Mucosa of rectum (tissue), 2 donors: Measurements from ENCODE around the gene LIMCH1.

Experiments
- H3K27ac ChIP-seq, 2 donors: one replicate each; pipeline ENCODE4 v1.7.0; 2013; ENCODE audit warnings: inconsistent platforms in 2 of 2, low read depth in 2 of 2, low read length in 2 of 2
- H3K27me3 ChIP-seq, 2 donors: one replicate each; pipeline ENCODE4 v1.7.0; 2013; ENCODE audit warnings: low read length in 2 of 2; ENCODE audit not compliant: control insufficient read depth in 2 of 2, insufficient read depth in 2 of 2
- H3K36me3 ChIP-seq, 2 donors: one replicate each; pipeline ENCODE4 v1.7.0; 2013; ENCODE audit warnings: low read length in 2 of 2; ENCODE audit not compliant: control insufficient read depth in 2 of 2, insufficient read depth in 2 of 2
- H3K4me1 ChIP-seq, 2 donors: one replicate each; pipeline ENCODE4 v1.7.0; 2013; ENCODE audit warnings: low read length in 2 of 2, mild to moderate bottlenecking in 1 of 2; ENCODE audit not compliant: control insufficient read depth in 2 of 2, insufficient read depth in 2 of 2
- H3K4me3 ChIP-seq, 2 donors: one replicate each; pipeline ENCODE4 v1.7.0; 2013; ENCODE audit warnings: low read length in 2 of 2
- H3K9ac ChIP-seq, 2 donors: one replicate each; pipeline ENCODE4 v1.7.0; 2013; ENCODE audit warnings: low read length in 2 of 2, low read depth in 1 of 2, mild to moderate bottlenecking in 1 of 2
- H3K9me3 ChIP-seq, 2 donors: one replicate each; pipeline ENCODE4 v1.7.0; 2013; ENCODE audit warnings: low read length in 2 of 2; ENCODE audit not compliant: control insufficient read depth in 2 of 2
- donor health status: healthy.
- donor health status: Normal muscosa, but diverticular disease.

The LIMCH1 gene

GRCh38 chr4:41681054-41681453 is 143.1 kb downstream of the LIMCH1 start:
- Histone ChIP-seq H3K4me1 (no peaks in the 10 kb centered on the region), H3K36me3 (no peaks in the 10 kb centered on the region)

GRCh38 chr4:41683326-41683725 is 145.4 kb downstream of the LIMCH1 start:
- Histone ChIP-seq H3K27me3 (no peaks in the 10 kb centered on the region), H3K4me3 (no peak overlapping the region), H3K4me1 (no peaks in the 10 kb centered on the region), H3K9ac (no peak overlapping the region), H3K27ac (no peak overlapping the region), H3K36me3 (no peaks in the 10 kb centered on the region), H3K9me3 (no peaks in the 10 kb centered on the region)

More at GRCh38 chr4:41681054-41681453, 143.1 kb downstream of the LIMCH1 start:
- no peak overlapping the region for H3K27ac ChIP-seq
- H3K9me3 ChIP-seq = no peaks in the 10 kb centered on the region
- no peak overlapping the region for H3K4me3 ChIP-seq
- no peak overlapping the region for H3K9ac ChIP-seq
- no peaks in the 10 kb centered on the region for H3K27me3 ChIP-seq

- Histone ChIP-seq H3K27ac (no peak overlapping the region), H3K36me3 (peaks cover 0 to 4% of the 10 kb centered on the region in 2 donors), H3K9ac (no peak overlapping the region), H3K9me3 (no peaks in the 10 kb centered on the region), H3K27me3 (no peaks in the 10 kb centered on the region), H3K4me3 (no peak overlapping the region), H3K4me1 (no peaks in the 10 kb centered on the region)
These were observed 148.9 kb downstream of the LIMCH1 start for GRCh38 chr4:41686893-41687292.

- Histone ChIP-seq H3K36me3 (peaks cover 0 to 4% of the 10 kb centered on the region in 2 donors), H3K9me3 (no peaks in the 10 kb centered on the region), H3K4me1 (no peaks in the 10 kb centered on the region), H3K9ac (no peak overlapping the region), H3K27me3 (no peaks in the 10 kb centered on the region), H3K27ac (no peak overlapping the region), H3K4me3 (no peak overlapping the region)
These were observed 150.0 kb downstream of the LIMCH1 start for GRCh38 chr4:41687971-41688370.

GRCh38 chr4:41692717-41693345 is 154.9 kb downstream of the LIMCH1 start:
- H3K36me3 ChIP-seq = peaks cover 0 to 4% of the 10 kb centered on the region in 2 donors
- no peaks in the 10 kb centered on the region for H3K4me1 ChIP-seq
- H3K9me3 ChIP-seq = no peaks in the 10 kb centered on the region
- H3K9ac ChIP-seq = no peak overlapping the region
- H3K27me3 ChIP-seq = no peaks in the 10 kb centered on the region
- H3K27ac ChIP-seq = no peak overlapping the region
- no peak overlapping the region for H3K4me3 ChIP-seq

- peaks cover 0 to 4% of the 10 kb centered on the region in 2 donors for H3K36me3 ChIP-seq
- H3K4me3 ChIP-seq = no peak overlapping the region
- H3K4me1 ChIP-seq = no peaks in the 10 kb centered on the region
- no peak overlapping the region for H3K27ac ChIP-seq
- H3K27me3 ChIP-seq = no peaks in the 10 kb centered on the region
- no peak overlapping the region for H3K9ac ChIP-seq
- H3K9me3 ChIP-seq = no peaks in the 10 kb centered on the region
These were observed 155.7 kb downstream of the LIMCH1 start for GRCh38 chr4:41693629-41694028.

- H3K27ac ChIP-seq = no peak overlapping the region
- H3K9me3 ChIP-seq = no peaks in the 10 kb centered on the region
- H3K27me3 ChIP-seq = no peaks in the 10 kb centered on the region
- no peak overlapping the region for H3K9ac ChIP-seq
- no peaks in the 10 kb centered on the region for H3K4me1 ChIP-seq
- no peak overlapping the region for H3K4me3 ChIP-seq
- H3K36me3 ChIP-seq = peaks cover 0 to 1% of the 10 kb centered on the region in 2 donors
These were observed 158.2 kb downstream of the LIMCH1 start for GRCh38 chr4:41696131-41696530.

- no peak overlapping the region for H3K9ac ChIP-seq
- H3K36me3 ChIP-seq = no peaks in the 10 kb centered on the region
- no peak overlapping the region for H3K4me3 ChIP-seq
- H3K27me3 ChIP-seq = no peaks in the 10 kb centered on the region
- H3K4me1 ChIP-seq = no peaks in the 10 kb centered on the region
- no peaks in the 10 kb centered on the region for H3K9me3 ChIP-seq
- no peak overlapping the region for H3K27ac ChIP-seq
These were observed 158.8 kb downstream of the LIMCH1 start for GRCh38 chr4:41696763-41697162.

- H3K4me1 ChIP-seq = no peaks in the 10 kb centered on the region
- no peak overlapping the region for H3K9ac ChIP-seq
- no peak overlapping the region for H3K27ac ChIP-seq
- H3K4me3 ChIP-seq = no peak overlapping the region
- peaks cover 0 to 3% of the 10 kb centered on the region in 2 donors for H3K27me3 ChIP-seq
- no peaks in the 10 kb centered on the region for H3K36me3 ChIP-seq
- no peaks in the 10 kb centered on the region for H3K9me3 ChIP-seq
These were observed 164.0 kb downstream of the LIMCH1 start for GRCh38 chr4:41701983-41702382.

- Histone ChIP-seq H3K4me1 (no peaks in the 10 kb centered on the region), H3K27me3 (peaks cover 0 to 3% of the 10 kb centered on the region in 2 donors), H3K36me3 (no peaks in the 10 kb centered on the region), H3K9ac (no peak overlapping the region), H3K4me3 (no peak overlapping the region), H3K27ac (no peak overlapping the region), H3K9me3 (no peaks in the 10 kb centered on the region)
These were observed 164.8 kb downstream of the LIMCH1 start for GRCh38 chr4:41702770-41703169.
